Measurements from ENCODE around the gene VCAM1.
"Not testable (repeated sequence)": the region's sequence is repeated elsewhere in the genome, so short reads cannot be mapped to it uniquely, and the experiment has no call there.

VCAM1 gene

DNA sequence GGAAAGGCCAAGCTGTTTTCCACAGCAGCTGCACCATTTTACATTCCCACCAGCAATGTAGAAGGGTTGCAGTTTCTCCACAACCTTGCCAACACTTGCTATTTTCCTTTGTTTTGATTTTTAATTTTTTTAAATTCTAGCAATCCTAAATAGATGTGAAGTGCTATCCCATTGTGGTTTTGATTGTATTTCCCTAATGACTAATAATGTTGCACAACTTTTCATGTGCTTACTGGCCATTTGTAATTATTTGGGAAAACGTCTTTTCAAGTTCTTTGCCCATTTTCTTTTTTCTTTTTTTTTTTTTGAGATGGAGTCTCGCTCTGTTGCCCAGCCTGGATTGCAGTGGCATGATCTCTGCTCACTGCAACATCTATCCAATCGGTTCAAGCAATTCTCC lies 53.9 kb downstream of the VCAM1 start:
- Histone ChIP-seq H3K4me3 (no peak overlapping the region), H3K9ac (ENCODE audit: insufficient read length) (no peak overlapping the region), H3K27ac (no peak overlapping the region), H3K36me3 (ENCODE audit: insufficient read depth, low read length) (no peaks in the 10 kb centered on the region), H3K9me3 (ENCODE audit: low read depth, low read length) (0 out of 2 replicates have a peak, but pooled peaks cover 2% of the 10 kb centered on the region)
- DNase-seq (ENCODE audit: low read depth, low spot score): no peak
- no peak for TF ChIP-seq POLR2AphosphoS5 (IDR thresholded peaks at IDR 0.05; ENCODE audit: borderline replicate concordance, low read depth, low read length)
- TF ChIP-seq EZH2 (IDR thresholded peaks at IDR 0.05): no peak
- TF ChIP-seq FOXP2 (optimal IDR thresholded peaks at IDR 0.05; ENCODE audit: control extremely low read depth, extremely low read length, insufficient read depth): no peak

- H3K9me3 ChIP-seq (ENCODE audit: low read depth, low read length): 0 out of 2 replicates have a peak, but pooled peaks cover 2% of the 10 kb centered on the region
- no peak for DNase-seq (ENCODE audit: low read depth, low spot score)
- no peaks in the 10 kb centered on the region for H3K36me3 ChIP-seq (ENCODE audit: insufficient read depth, low read length)
- no peak overlapping the region for H3K9ac ChIP-seq (ENCODE audit: insufficient read length)
- H3K4me3 ChIP-seq: no peak overlapping the region
- no peak for TF ChIP-seq EZH2 (IDR thresholded peaks at IDR 0.05)
- TF ChIP-seq FOXP2 (optimal IDR thresholded peaks at IDR 0.05; ENCODE audit: control extremely low read depth, extremely low read length, insufficient read depth): no peak
- no peak for TF ChIP-seq POLR2AphosphoS5 (IDR thresholded peaks at IDR 0.05; ENCODE audit: borderline replicate concordance, low read depth, low read length)
- no peak overlapping the region for H3K27ac ChIP-seq
These were observed 54.8 kb downstream of the VCAM1 start for GRCh38 chr1:100774370-100774769.

GRCh38 chr1:100775483-100775882 lies 55.9 kb downstream of the VCAM1 start:
- Histone ChIP-seq H3K4me3 (no peak overlapping the region), H3K27ac (no peak overlapping the region), H3K36me3 (ENCODE audit: insufficient read depth, low read length) (no peaks in the 10 kb centered on the region), H3K9me3 (ENCODE audit: low read depth, low read length) (0 out of 2 replicates have a peak, but pooled peaks cover 2% of the 10 kb centered on the region), H3K9ac (ENCODE audit: insufficient read length) (no peak overlapping the region)
- DNase-seq (ENCODE audit: low read depth, low spot score): no peak
- TF ChIP-seq POLR2AphosphoS5 (IDR thresholded peaks at IDR 0.05; ENCODE audit: borderline replicate concordance, low read depth, low read length) (no peak), EZH2 (IDR thresholded peaks at IDR 0.05) (no peak), FOXP2 (optimal IDR thresholded peaks at IDR 0.05; ENCODE audit: control extremely low read depth, extremely low read length, insufficient read depth) (no peak)

- H3K27ac ChIP-seq: no peak overlapping the region
- TF ChIP-seq POLR2AphosphoS5 (IDR thresholded peaks at IDR 0.05; ENCODE audit: borderline replicate concordance, low read depth, low read length) (no peak), FOXP2 (optimal IDR thresholded peaks at IDR 0.05; ENCODE audit: control extremely low read depth, extremely low read length, insufficient read depth) (no peak), EZH2 (IDR thresholded peaks at IDR 0.05) (no peak)
- no peak overlapping the region for H3K9ac ChIP-seq (ENCODE audit: insufficient read length)
- DNase-seq (ENCODE audit: low read depth, low spot score): no peak
- no peaks in the 10 kb centered on the region for H3K36me3 ChIP-seq (ENCODE audit: insufficient read depth, low read length)
- no peak overlapping the region for H3K4me3 ChIP-seq
- H3K9me3 ChIP-seq (ENCODE audit: low read depth, low read length): no peaks in the 10 kb centered on the region; the same call in 1 of the 2 replicates
These were observed 59.2 kb downstream of the VCAM1 start for GRCh38 chr1:100778748-100779147.

- H3K9ac ChIP-seq (ENCODE audit: insufficient read length): no peak overlapping the region
- TF ChIP-seq EZH2 (IDR thresholded peaks at IDR 0.05) (no peak), FOXP2 (optimal IDR thresholded peaks at IDR 0.05; ENCODE audit: control extremely low read depth, extremely low read length, insufficient read depth) (no peak), POLR2AphosphoS5 (IDR thresholded peaks at IDR 0.05; ENCODE audit: borderline replicate concordance, low read depth, low read length) (no peak)
- H3K9me3 ChIP-seq (ENCODE audit: low read depth, low read length): no peaks in the 10 kb centered on the region; the same call in 1 of the 2 replicates
- no peaks in the 10 kb centered on the region for H3K36me3 ChIP-seq (ENCODE audit: insufficient read depth, low read length)
- H3K4me3 ChIP-seq: no peak overlapping the region
- no peak overlapping the region for H3K27ac ChIP-seq
- no peak for DNase-seq (ENCODE audit: low read depth, low spot score)
These were observed 61.3 kb downstream of the VCAM1 start for GRCh38 chr1:100780814-100781213.

GRCh38 chr1:100781728-100782127 lies 62.2 kb downstream of the VCAM1 start:
- not testable (repeated sequence) for H3K9ac ChIP-seq (ENCODE audit: insufficient read length); H3K4me3 ChIP-seq; H3K27ac ChIP-seq; DNase-seq (ENCODE audit: low read depth, low spot score); H3K36me3 ChIP-seq (ENCODE audit: insufficient read depth, low read length); H3K9me3 ChIP-seq (ENCODE audit: low read depth, low read length)

DNA sequence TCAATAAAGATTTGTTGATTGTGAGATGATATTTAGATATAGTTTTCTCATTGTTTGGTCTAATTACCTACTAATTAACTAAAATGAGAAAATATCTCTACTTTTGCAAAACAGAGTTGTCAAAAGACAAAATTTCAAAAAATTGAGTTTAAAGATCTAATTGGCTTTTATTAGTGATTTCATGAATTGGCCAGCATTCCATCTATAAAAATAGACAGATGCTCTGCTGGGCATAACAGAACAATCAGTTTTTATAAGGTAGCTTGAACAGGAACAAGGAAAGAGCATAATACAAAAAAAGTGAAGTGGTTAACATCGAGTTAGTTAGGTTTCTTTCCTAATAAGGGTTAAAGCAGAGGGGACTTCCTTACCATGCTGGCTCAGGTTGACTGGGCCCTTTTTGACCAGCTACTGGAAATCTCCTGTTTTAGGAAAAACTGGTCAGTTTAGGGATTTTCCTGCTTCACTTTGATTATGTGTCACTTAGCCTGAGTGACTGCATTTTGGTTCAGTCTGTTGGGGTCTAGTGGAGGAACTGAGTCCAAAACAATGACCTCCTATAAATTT lies 63.0 kb downstream of the VCAM1 start:
- no peak overlapping the region for H3K27ac ChIP-seq
- no peak overlapping the region for H3K4me3 ChIP-seq
- H3K36me3 ChIP-seq (ENCODE audit: insufficient read depth, low read length): no peaks in the 10 kb centered on the region
- no peak for DNase-seq (ENCODE audit: low read depth, low spot score)
- no peaks in the 10 kb centered on the region; the same call in 1 of the 2 replicates for H3K9me3 ChIP-seq (ENCODE audit: low read depth, low read length)
- TF ChIP-seq POLR2AphosphoS5 (IDR thresholded peaks at IDR 0.05; ENCODE audit: borderline replicate concordance, low read depth, low read length) (no peak), FOXP2 (optimal IDR thresholded peaks at IDR 0.05; ENCODE audit: control extremely low read depth, extremely low read length, insufficient read depth) (no peak), EZH2 (IDR thresholded peaks at IDR 0.05) (no peak)
- no peak overlapping the region for H3K9ac ChIP-seq (ENCODE audit: insufficient read length)

DNA sequence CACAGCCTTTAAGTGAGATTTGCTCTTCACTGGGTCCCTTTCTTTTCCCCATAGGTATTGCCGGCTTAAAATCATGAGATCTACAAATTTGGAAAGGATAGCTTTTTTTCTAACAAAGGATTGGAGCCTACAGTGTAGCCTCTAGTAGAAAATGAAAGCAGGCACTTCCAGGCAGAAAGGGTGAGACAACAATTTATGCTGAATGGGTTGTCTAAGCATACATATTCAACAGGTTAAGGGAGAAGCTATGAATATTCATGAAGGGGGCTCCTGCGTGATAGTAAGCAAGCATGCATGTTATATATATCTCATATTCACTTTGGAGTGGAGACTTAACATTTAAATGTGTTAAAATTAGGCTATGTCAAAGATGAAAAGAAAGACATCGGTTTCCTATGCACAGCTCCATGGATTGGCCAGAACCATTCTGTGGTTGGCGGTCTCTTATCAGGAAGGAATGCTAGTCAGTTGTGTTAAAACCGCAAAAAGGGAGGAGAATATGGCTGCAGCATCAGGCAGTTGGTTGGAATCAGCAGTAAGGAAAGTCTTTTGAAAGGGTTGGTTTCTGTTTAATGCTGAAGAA lies 66.0 kb downstream of the VCAM1 start:
- H3K27ac ChIP-seq: peak overlapping the region; percentile 99
- DNase-seq (ENCODE audit: low read depth, low spot score): peak; percentile 92
- H3K9ac ChIP-seq (ENCODE audit: insufficient read length): peak overlapping the region; percentile 81

More for the DNA sequence above, 66.0 kb downstream of the VCAM1 start:
- TF ChIP-seq EZH2 (IDR thresholded peaks at IDR 0.05) (no peak), FOXP2 (optimal IDR thresholded peaks at IDR 0.05; ENCODE audit: control extremely low read depth, extremely low read length, insufficient read depth) (no peak), POLR2AphosphoS5 (IDR thresholded peaks at IDR 0.05; ENCODE audit: borderline replicate concordance, low read depth, low read length) (no peak)
- Histone ChIP-seq H3K4me3 (peak overlapping the region; percentile 77), H3K36me3 (ENCODE audit: insufficient read depth, low read length) (no peaks in the 10 kb centered on the region), H3K9me3 (ENCODE audit: low read depth, low read length) (no peaks in the 10 kb centered on the region; the same call in 1 of the 2 replicates)
